ENCODE data around the gene CCND3.
A peak's percentile ranks its signal among the peaks of the same experiment; 100 is the strongest.

Gene CCND3

DNA sequence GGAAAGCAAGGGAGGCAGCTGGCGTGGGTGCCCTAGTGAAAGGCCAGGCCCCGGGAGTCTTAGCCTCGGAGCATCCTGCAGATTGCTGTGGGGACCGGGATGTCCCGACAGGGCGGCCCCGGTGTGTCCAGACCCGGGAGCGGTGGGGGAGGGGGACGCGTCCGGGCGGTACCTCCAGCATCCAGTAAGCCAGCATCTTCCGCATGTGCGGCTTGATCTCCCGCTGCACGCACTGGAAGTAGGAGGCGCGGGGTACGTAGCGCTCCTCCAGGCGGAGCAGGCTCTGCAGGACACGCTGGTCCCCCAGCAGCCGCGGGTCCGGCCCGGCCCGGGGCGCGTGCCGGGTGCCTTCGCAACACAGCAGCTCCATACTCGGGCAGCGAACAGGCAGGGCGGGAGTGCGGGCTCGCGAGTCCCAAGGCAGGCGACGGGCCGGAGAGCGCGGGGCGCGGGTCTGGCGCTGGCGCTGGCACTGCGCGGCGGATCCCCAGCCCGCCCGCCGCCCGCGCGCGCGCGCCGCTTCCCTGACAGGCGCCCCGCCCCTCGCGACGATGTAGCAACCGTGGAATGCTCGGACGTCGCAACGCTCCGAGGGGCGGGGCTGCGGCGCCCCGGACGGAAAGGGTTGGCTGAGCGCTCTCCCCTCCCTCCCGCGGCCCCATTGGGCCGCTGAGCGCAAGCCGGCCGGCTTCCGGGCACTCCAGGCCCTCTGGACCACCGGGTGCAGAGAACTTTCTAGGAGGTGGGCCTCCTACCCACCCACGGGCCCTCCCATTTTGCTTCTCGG lies at the start of gene CCND3:
Gene CCND3 (minus strand): TSS at position 529 of the 787 bp plus-strand sequence. CDS start 159 bp downstream, at position 370.
- DNase-seq: peak; percentile 47

DNA sequence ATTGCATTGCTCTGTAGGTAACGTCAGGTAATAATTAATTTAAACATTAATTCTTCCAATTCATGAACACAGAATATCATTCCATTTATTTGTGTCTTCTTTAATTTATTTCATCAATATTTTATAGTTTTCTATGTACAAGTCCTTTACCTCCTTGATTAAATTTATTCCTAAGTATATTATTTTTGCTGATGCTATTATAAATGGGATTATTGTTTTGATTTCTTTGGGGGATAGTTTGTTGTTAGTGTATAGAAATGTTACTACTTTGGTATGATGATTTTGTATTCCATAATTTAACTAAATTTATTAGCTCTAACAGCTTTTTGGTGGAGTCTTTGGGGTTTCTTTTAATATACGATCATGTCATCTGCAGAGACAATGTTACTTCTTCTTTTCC lies 44.7 kb upstream of the CCND3 start:
- no peak for DNase-seq

DNA sequence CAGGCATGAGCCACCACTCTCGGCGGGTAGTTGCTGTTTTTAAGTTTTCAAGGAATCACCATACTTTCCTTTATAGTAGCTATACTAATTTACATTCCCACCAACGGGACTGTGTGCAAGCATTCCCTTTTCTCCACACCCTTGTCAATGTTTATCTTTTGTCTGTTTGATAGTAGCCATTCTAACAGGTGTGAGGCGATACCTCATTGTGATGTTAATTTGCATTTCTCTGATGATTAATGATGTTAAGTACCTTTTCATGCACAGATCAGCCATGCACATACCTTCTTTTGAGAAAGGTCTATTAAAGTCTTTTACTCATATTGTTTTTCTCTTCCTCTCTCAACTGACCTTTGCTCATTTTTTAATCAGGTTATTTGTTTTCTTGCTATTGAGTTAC lies 43.0 kb upstream of the CCND3 start:
- DNase-seq: no peak

DNA sequence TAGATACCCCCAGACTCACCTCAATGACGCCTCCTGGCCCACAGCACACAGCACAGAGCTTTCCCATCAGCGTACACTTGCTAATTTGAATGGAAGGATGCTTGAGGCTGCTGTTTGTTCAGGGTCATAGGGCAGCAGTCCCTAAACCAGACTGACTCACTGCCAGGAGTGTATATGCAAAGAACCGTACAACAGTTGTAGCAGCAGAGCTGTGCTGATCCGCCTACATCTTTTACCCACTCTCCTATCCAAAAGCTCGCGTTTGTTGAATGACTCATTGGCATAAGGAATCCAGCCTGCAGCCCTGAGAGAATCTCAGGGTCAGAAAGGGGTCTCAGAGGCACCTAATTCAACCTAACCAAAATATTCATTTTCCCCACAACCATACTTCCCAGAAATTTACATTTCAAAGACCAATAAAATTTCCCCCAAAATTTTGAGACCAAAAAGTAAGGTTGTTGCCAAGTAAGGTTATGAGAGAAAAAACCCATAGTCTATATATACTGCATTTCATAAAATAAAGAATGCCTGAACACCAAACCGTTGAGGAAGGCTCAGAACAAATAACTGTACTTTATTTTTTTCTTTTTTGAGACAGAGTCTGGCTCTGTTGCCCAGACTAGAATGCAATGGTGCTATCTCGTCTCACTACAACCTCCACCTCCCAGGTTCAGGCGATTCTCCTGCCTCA lies 35.3 kb upstream of the CCND3 start:
- DNase-seq: no peak

DNA sequence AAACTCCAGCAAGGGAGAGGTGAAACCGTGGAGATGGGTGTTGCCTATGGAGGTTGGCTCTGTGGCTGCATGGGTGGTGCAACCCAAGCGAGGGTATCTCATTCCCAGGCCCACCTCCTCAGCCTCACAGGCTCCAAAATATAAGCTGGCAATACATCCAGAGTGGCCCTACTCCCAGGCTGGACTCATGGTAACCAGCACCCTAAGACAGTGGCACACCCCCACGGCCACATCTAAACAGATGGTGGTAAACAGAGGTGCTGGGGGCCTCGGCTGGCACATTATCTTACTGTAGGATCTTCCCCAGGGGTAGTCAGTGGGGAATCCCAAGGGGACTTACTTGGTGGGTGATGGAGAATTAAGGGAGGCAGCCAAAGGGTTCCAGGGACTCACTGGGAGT lies 33.7 kb upstream of the CCND3 start:
- DNase-seq: no peak

DNA sequence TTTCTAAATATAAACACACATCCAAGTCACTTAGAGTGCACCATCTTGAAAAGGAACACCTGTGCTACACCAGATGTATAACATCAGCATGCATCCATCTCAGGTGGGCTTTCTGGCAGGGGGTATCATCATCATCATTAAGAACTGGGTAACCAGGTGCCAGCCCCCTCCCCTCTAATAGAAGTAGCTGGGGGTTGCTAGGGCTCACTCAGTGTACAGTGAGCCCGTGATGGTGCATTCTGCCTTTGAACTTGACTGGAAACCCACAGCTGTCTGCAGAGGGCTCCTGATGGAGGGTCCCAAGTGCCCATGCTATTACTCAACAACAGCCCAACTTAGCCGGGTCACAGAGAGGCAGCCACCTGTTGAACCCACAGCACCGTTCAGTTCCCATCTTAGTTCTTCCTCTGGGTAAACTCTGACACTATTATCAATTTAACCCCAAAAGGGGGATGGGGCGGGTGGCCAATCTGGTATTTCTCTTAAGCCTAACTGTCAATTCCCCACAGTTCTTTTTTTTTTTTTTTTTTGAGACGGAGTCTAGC lies 32.7 kb upstream of the CCND3 start:
- DNase-seq: no peak

DNA sequence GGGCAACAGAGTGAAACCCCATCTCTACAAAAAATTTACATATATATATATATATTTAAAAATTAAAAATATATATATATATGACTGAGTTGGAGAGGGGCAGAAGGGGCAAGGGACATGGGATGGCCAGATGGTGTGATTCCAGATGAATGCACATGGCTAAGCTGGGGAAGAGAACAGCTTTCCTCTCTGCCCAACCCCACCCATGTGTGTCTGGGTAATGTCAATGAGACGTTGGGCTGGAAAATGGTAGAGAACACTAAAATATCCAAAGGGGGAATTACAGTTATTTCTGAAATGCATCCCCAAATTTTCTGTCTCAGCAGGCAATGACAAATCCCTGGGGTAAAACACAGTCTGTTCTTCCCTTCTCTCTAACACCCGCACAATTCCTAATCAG lies 31.2 kb upstream of the CCND3 start:
- DNase-seq: no peak

DNA sequence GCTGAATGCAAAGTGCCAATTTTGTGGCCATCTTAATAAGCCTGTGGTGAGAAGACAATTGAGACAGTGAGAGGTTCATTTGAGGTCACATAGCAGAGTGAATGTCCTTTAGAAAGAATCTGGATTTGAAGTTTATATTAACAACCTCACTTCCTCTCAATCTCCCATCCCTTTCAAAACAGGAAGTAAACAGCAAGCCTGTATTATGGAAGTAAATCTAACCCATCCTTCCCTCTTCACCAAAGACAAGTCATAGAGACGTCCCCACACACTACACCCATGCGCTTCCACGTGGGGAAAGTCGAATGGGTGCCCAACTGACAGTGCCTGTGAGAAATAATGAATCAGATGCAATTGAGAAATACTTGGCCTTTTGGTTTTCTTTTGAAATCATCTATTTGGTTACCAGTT lies 28.8 kb upstream of the CCND3 start:
- no peak for DNase-seq

DNA sequence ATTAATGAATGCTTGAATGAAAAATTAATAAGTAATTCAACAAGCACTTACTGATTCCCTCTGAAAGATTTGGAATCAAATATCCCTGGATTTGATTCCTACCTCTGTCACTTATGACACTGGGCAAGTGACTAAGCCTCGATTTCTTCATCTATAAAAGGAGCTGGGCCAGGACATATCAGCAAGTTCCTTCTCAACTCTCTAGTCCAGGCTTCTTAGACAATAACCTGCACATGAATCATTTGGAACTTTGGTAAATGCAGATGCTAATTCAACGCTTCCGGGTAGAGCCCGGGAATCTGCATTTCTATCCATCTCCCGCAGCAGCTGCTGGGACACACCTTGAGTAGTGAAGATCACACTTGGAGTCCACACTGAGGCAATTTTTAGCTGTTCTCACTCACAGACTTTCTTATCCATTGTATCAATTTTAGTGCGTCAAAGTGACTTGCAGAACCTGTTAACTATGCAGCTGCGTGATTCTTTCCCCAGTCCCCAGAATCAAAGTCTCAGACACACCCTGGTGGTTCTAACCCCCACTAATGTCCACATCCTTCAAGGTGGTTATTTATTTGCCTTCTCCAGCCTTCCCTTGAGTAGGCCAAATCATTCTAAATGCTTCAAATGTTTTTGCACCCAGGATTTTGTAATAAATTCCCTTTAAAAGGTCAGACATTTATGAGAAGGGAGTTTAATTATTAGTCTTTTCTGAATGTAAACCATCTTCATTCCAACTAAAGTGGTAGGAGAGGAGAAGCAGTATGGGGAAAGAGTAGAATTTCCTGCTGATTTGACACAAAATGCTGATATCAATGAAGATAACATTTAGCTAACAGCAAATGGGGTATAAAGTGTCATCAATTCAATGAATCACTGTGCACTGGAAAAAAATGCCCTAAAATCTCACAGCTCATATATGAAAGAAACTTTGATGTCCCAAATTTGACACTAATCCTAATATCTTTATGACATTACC lies 26.0 kb upstream of the CCND3 start:
- no peak for DNase-seq

DNA sequence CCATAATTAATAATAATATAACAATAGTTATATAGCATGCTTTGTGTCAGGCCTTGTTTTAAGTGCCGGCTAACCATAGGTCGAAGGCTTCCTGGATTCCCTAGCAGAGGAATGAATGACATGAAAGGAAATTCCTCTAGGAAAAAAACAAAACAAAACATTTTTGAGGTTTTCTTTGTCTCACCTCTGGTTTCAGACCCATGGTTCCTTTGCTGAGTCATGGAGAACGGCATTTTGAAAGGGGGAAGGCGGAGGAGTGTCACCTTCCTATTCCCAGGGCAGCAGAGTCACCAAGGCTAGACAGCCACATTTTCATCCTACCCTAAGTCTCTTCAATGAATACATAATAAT lies 25.3 kb upstream of the CCND3 start:
- DNase-seq: no peak

DNA sequence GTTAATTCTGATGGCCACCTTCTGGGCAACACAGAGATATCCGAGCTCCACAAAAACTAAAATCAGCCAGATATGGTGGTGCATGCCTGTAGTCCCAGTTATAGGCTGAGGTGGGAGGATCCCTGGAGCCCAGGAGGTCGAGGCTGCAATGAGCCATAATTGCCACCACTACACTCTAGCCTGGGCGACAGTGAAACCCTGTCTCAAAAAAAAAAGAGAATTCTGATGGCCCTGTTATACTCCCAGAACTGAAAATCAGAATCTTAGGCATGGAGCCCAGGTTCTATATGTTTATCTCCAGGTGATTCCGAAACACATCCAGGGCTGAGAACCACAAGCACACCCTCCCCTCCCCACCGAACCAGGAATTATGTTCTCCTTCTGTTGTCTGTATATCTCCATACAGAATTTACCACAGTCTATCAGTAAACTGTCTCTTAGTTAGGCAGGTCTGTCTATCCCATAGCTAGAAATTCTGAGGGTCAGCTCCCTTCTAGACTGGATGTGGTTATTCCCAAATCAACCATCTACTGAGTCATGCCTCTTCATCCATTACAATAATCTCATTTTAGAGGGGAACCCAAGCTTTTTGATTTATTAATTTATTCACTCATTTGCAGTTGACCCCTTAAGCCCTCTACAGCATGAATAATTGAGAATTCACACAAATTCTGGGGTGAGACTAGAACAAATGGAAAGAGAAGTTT lies 24.8 kb upstream of the CCND3 start:
- no peak for DNase-seq

DNA sequence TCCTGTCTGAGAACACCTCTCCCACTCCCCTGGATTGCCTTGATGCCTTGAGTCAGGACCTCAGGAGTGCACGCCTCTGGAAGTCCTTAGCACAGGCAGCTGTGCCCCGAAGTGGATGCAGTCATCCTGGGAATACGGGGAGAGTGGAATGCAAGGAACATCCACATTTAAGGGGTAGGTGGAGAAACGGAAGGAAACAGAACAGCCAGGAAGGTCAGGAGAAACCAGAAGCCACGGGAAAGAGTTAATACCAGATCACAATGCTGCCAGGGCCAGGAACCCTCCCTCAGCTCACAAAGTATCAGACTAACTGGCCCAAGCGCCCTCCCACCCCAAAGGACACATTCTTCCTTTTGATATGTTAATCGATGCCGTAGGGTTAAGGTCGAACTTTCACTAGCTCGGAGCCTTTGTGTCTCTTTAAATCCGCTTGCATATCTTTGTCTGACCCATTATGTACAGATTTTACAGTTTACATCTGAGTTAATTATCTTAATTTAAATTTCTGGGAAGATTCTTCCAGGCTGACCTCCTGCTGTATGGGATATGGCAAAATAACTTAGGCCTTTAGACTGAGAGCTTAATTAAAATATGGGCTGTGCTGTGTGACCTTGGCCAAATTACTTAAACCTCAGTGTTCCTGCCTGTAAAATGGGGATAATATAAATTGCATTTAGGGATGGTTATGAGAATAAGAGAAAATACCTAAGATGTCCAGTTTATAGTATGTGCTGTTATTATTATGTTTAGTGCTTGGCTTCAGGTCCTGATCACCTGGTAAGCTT lies 24.0 kb upstream of the CCND3 start:
- no peak for DNase-seq

DNA sequence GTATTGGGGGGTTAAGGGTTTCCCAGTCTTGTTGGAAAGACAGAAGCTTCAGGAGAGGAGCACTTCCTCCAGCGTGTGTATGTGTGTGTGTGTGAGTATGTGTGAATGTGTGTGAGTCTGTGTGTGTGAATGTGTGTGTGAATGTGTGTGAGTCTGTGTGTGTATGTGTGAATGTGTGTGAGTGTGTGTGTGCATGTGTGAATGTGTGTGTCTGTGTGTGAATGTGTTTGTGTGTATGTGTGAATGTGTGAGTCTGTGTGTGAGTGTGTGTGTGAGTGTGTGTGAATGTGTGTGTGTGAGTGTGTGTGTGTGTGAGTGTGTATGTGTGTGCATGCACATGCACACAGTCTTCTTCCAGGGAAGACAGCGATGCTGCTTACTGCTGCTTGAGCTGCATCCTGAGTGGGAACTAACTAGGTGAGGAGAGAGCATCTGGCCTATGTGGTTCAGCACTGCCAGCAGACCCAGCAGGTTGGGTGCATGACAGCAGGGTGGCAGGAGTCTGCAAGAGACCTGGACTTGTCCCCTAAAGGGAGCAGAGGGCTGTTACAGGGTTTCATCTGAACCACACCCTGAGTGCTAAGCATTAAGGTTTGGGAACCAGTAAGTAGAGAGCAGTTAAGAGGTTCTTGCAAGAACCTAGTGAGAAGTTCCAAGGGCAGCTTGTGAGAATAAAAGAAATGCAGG lies 22.7 kb upstream of the CCND3 start:
- no peak for DNase-seq

DNA sequence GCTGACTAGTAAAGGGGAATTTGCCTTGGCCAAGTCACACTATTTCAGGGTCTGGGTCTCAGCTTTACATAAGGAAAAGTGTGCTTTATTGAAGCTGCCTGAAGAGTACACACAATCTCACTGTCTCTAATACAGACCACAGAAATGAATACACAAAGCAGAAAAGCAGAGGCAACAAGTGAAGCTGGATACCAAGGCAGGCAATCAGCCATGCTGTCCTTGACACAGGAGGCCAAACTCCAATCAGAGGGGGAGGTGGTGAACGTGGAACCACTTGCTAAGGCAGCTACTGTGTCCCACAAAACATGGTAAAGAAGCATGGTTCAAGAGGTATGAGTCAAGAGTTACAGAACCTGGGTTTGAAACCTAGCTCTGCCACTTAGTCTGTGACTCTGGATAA lies 21.8 kb upstream of the CCND3 start:
- no peak for DNase-seq

DNA sequence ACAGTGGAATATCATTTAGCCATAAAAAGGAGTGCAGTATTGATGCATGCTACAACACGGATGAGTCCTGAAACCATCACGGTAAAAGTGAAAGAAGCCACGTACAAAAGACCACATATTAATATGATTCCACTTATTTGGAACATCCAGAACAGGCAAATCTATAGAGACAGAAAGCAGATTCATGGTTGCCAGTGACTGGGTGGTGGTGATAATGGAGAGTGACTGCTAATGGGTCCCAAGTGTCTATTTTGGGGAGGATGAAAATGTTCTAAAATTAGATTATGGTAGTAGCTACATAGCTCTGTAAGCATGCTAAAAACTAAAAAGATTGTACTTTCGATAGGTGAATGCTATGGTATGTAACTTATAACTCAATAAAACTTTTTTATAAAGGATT lies 18.4 kb upstream of the CCND3 start:
- DNase-seq: no peak

DNA sequence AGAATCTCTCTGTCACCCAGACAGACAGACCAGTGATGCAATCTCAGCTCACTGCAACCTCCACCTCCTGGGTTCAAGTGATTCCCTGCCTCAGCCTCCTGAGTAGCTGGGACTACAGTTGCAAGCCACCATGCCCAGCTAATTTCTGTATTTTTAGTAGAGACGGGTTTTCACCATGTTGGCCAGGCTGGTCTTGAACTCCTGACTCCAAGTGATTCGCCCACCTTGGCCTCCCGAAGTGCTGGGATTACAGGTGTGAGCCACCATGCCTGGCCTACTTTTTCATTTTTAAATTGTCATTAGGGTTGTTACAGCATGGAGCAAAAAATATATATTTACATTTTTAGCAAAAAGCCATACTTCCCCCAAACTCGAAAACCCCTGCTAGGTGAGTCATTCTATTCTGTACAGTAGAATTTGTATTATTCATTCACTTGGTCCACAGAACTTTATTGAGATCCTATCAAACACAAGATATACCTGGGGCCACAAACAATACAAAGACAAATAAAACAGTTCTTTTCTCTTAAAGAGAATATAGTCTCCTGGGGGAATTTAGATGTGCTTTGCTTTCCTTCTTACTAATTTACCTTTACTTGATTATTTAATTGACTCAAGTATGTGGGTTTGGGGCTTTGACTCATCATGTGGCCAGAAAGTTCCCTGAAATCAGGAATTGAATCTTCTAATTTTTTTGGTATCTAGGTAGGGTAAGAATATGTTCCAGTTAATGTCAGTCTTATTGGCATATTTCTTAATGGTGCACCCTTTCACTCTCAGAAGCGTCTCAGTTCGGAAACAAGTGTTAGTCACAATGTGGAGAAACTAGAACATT lies 16.6 kb upstream of the CCND3 start:
- DNase-seq: no peak

DNA sequence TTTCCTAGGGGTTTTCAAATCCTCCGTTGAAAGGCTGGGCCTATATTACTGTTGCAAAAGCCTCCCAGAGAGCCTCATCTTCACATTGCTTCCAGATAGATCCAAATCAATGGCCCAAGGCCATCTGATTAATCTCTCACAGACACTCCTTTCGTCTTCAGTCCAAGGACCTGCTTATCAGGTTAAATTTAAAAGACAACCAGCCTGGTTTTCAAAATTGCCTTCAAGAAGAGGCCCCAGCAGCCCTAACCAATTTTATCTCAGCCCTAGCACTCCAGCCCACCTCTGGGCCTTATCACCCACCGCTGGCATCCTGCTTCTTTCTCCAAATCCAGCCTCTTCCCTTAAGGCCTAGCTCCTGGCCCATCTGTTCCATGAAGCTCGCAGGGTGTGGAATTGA lies 15.5 kb upstream of the CCND3 start:
- no peak for DNase-seq

DNA sequence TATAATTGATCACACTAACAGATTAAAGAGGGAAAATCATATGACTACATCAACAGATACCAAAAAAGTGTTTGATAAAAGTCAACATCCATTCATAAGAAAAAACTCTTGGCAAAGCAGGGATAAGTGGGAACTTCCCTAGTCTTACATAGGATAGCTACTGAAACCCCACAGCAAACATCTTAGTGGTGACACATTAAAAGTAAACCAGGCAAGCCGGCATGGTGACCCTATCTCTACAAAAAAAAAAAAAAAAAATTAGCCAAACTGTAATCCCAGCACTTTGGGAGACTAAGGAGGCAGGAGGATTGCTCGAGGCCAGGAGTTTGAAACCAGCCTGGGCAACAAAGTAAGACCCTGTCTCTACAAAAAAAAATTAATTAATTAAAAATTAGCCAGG lies 13.8 kb upstream of the CCND3 start:
- no peak for DNase-seq

DNA sequence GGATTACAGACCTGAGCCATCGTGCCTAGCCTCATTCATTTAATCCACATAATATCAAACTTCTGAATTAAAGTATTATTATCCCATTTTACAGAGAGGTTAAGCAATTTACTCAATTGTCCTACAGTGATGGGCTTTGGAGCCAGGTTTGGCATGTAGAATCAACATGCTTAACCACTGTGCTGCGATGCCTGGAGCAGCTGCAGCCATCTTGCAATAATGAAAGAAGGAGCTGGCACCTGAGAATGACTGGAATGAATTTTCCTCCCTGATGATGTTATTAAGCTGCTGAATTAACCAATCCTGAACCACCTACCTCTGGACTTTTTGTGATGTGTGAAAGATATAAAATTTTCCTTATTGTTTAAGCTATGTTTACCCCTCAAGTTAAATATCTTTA lies 13.1 kb upstream of the CCND3 start:
- DNase-seq: no peak

DNA sequence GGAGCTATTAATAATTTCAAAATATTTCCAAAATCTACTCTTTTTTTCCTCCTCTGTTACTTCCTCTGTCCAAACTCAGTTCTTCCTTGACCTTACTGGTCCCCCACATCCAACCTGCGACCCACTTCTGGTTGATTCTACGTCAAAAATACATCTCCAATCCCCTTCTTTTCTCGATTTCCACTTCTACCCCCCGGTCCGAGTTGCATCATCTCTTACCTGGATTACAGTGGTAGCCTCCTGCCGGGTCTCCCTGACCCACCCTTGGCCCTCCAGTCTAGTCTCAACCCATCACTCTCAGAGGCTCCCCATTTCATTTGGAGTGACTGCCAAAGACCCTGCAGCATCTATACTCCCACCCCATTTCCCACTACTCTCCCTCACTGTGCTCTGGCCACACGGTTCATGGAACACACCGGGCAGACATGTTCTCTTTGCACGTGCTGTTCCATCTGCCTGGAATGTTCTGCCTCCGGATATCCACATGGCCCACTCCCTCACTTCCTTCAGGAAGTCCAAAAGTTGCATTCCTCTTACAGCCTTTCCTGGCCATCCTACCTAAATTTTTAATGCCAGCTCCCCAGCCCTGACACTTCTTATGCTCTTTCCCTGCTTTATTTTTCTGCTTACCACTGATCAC lies 6.1 kb upstream of the CCND3 start:
- no peak for DNase-seq
